ENCODE results near the gene GPR143. TPM values are rescaled to one million over a fixed set of nuclear protein-coding genes. Genes with fewer than 3 reads are reported as not detected.

Gene GPR143
- total RNA-seq, 1 experiment from 2014 or later, result 1.8 TPM

DNA sequence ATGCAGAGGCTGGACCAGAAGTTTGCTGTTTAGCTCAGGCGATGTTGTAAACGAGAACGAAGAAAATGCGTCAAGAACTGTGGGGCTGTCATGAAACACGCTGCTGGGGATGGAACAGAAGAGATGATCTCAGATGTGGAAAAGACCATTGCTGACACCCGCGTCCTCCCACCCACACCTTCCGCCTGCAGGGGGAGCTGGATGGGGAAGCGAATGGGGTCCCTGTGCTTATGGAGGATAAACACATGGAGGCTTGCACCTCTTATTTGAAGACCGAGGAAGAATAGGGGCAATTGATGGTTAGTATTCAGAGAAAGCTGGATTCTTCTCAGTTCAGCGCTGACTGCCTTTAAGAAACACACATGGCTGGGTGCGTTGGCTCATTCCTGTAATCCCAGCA is 63.9 kb downstream of the GPR143 start:
- Histone ChIP-seq H2AFZ (ENCODE audit: low read depth, low read length, poor library complexity, severe bottlenecking) (no peak overlapping the region), H3K9me2 (ENCODE audit: insufficient read depth) (no peaks in the 10 kb centered on the region), H3K4me2 (ENCODE audit: low read length) (no peak overlapping the region), H3K36me3 (ENCODE audit: control insufficient read depth in 1 of 2, insufficient read depth in 2 of 2, low read length in 2 of 2) (no peaks in the 10 kb centered on the region), H4K20me1 (ENCODE audit: insufficient read depth) (no peaks in the 10 kb centered on the region), H3K4me3 (replicated peaks in 1 of 2; ENCODE audit: low read depth in 1 of 2, low read length in 2 of 2) (no peak overlapping the region), H3K27me3 (ENCODE audit: insufficient read depth, low read length) (no peaks in the 10 kb centered on the region), H3K9me3 (ENCODE audit: control insufficient read depth in 1 of 2, insufficient read depth in 1 of 2, low read depth in 1 of 2, low read length in 2 of 2) (no peaks in the 10 kb centered on the region), H3K9ac (ENCODE audit: low read length) (no peak overlapping the region), H3K79me2 (ENCODE audit: insufficient read depth, low read length) (no peaks in the 10 kb centered on the region), H3K4me1 (ENCODE audit: control insufficient read depth in 1 of 2, insufficient read depth in 2 of 2, low read length in 2 of 2) (no peaks in the 10 kb centered on the region), H3K27ac (ENCODE audit: low read depth, low read length) (no peak overlapping the region)
- no peak for TF ChIP-seq ELF1 (IDR thresholded peaks at IDR 0.05; ENCODE audit: borderline replicate concordance, low read depth)
- TF ChIP-seq RAD21 (IDR thresholded peaks at IDR 0.05; ENCODE audit: low read depth), result no peak
- TF ChIP-seq ZBTB33 (IDR thresholded peaks at IDR 0.05; ENCODE audit: extremely low read depth, insufficient replicate concordance, low read length), result no peak
- no peak for TF ChIP-seq EGR1 (IDR thresholded peaks at IDR 0.05; ENCODE audit: low read depth)
- no peak for TF ChIP-seq YY1 (IDR thresholded peaks at IDR 0.05; ENCODE audit: extremely low read depth, insufficient replicate concordance, low read depth, low read length)
- TF ChIP-seq, protein P1, sequence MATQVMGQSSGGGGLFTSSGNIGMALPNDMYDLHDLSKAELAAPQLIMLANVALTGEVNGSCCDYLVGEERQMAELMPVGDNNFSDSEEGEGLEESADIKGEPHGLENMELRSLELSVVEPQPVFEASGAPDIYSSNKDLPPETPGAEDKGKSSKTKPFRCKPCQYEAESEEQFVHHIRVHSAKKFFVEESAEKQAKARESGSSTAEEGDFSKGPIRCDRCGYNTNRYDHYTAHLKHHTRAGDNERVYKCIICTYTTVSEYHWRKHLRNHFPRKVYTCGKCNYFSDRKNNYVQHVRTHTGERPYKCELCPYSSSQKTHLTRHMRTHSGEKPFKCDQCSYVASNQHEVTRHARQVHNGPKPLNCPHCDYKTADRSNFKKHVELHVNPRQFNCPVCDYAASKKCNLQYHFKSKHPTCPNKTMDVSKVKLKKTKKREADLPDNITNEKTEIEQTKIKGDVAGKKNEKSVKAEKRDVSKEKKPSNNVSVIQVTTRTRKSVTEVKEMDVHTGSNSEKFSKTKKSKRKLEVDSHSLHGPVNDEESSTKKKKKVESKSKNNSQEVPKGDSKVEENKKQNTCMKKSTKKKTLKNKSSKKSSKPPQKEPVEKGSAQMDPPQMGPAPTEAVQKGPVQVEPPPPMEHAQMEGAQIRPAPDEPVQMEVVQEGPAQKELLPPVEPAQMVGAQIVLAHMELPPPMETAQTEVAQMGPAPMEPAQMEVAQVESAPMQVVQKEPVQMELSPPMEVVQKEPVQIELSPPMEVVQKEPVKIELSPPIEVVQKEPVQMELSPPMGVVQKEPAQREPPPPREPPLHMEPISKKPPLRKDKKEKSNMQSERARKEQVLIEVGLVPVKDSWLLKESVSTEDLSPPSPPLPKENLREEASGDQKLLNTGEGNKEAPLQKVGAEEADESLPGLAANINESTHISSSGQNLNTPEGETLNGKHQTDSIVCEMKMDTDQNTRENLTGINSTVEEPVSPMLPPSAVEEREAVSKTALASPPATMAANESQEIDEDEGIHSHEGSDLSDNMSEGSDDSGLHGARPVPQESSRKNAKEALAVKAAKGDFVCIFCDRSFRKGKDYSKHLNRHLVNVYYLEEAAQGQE (IDR thresholded peaks at IDR 0.05; ENCODE audit: low read depth), result no peak
- TF ChIP-seq, protein P2, sequence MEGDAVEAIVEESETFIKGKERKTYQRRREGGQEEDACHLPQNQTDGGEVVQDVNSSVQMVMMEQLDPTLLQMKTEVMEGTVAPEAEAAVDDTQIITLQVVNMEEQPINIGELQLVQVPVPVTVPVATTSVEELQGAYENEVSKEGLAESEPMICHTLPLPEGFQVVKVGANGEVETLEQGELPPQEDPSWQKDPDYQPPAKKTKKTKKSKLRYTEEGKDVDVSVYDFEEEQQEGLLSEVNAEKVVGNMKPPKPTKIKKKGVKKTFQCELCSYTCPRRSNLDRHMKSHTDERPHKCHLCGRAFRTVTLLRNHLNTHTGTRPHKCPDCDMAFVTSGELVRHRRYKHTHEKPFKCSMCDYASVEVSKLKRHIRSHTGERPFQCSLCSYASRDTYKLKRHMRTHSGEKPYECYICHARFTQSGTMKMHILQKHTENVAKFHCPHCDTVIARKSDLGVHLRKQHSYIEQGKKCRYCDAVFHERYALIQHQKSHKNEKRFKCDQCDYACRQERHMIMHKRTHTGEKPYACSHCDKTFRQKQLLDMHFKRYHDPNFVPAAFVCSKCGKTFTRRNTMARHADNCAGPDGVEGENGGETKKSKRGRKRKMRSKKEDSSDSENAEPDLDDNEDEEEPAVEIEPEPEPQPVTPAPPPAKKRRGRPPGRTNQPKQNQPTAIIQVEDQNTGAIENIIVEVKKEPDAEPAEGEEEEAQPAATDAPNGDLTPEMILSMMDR (IDR thresholded peaks at IDR 0.05 in 2 of 3, conservative IDR thresholded peaks at IDR 0.05 in 1 of 3; ENCODE audit: borderline replicate concordance in 1 of 3, insufficient read depth in 1 of 3, low read depth in 2 of 3, low read length in 2 of 3), result no peak
- no peak for TF ChIP-seq ZNF274 (IDR thresholded peaks at IDR 0.05; ENCODE audit: low read depth, low read length)
- no peak for TF ChIP-seq TCF7L2 (IDR thresholded peaks at IDR 0.05; ENCODE audit: borderline replicate concordance, extremely low read depth, insufficient read depth, insufficient read length)
- TF ChIP-seq, protein P3, sequence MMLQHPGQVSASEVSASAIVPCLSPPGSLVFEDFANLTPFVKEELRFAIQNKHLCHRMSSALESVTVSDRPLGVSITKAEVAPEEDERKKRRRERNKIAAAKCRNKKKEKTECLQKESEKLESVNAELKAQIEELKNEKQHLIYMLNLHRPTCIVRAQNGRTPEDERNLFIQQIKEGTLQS (IDR thresholded peaks at IDR 0.05), result no peak
- TF ChIP-seq SRF (IDR thresholded peaks at IDR 0.05; ENCODE audit: low read depth), result no peak
- TF ChIP-seq SP1 (IDR thresholded peaks at IDR 0.05; ENCODE audit: low read depth), result no peak
- TF ChIP-seq EZH2 (IDR thresholded peaks at IDR 0.05), result no peak
- no peak for TF ChIP-seq SIN3A (IDR thresholded peaks at IDR 0.05; ENCODE audit: low read depth)
- TF ChIP-seq CBX3 (IDR thresholded peaks at IDR 0.05; ENCODE audit: low read depth), result no peak
- TF ChIP-seq POLR2AphosphoS5 (IDR thresholded peaks at IDR 0.05; ENCODE audit: low read depth, low read length), result no peak
- no peak for TF ChIP-seq FOSL1 (IDR thresholded peaks at IDR 0.05; ENCODE audit: low read depth)
- ATAC-seq (no peak), DNase-seq (ENCODE audit: low read depth, low spot score) (no peak)
- ChIA-PET CTCF (no interaction called here), RAD21 (ENCODE audit: low non-redundant PET in 1 of 2, low total read pairs in 2 of 2, uncharacterized antibody in 2 of 2, unreplicated experiment in 2 of 2) (no interaction called here), POLR2A (no interaction called here)
- BruUV-seq (replicated peaks), result no TSS peak
- intact Hi-C loops (cut with micrococcal nuclease), result loop anchor here (10.0 kb wide), 1 partner anchor 347 kb away; no protein-coding TSS in a partner anchor
